PC-3 (cell line): ENCODE results near the gene ZNF496. TPM values are rescaled to one million over a fixed set of nuclear protein-coding genes. Genes with fewer than 3 reads are reported as not detected.

Source experiments
- ATAC-seq: fragments of 200-7000 bp; cut with Tn5 transposase; 2 replicates; pipeline ENCODE4 v1.9.1; 2020; ENCODE audit warnings: mild to moderate bottlenecking, moderate library complexity
- BruUV-seq: library from RNA; stranded (reverse); fragments of 400-500 nt; replicated peaks from 2 replicates; lab custom pipeline; 2021; lab: Mats Ljungman, UMichigan
- CTCF ChIA-PET: fragments of 300-600 bp; sonication (Branson Sonifier 250); formaldehyde crosslinking; loops from one replicate; lab custom pipeline; 2022; ENCODE audit warnings: antibody characterized with exemption; lab: Charles Lee
- POLR2A ChIA-PET: fragments of 300-600 bp; sonication (Branson Sonifier 250); formaldehyde crosslinking; loops from one replicate; lab custom pipeline; 2022; ENCODE audit warnings: antibody characterized with exemption; ENCODE audit not compliant: unreplicated experiment; lab: Charles Lee
- DNase-seq: peaks from one replicate; pipeline ENCODE4 v3.0.0-alpha.2; 2015
- H2AFZ ChIP-seq: fragments of 300-600 bp; sonication (generic); 2 replicates; pipeline ENCODE4 v1.6.0; 2016; ENCODE audit warnings: antibody characterized with exemption, low read length
- H3F3A ChIP-seq: fragments of 300-600 bp; sonication (generic); one replicate; pipeline ENCODE4 v1.6.0; 2017; ENCODE audit warnings: antibody characterized with exemption, low read length, control low read depth, mild to moderate bottlenecking; ENCODE audit not compliant: unreplicated experiment
- H3K27ac ChIP-seq: fragments of 300-600 bp; sonication (generic); 2 replicates; pipeline ENCODE4 v1.5.1; 2016; ENCODE audit warnings: mild to moderate bottlenecking, low read length
- H3K27me3 ChIP-seq: fragments of 300-600 bp; sonication (generic); 2 replicates; pipeline ENCODE4 v1.6.1; 2016; ENCODE audit warnings: low read length, mixed read lengths
- H3K36me3 ChIP-seq: fragments of 300-600 bp; sonication (generic); 2 replicates; pipeline ENCODE4 v1.6.1; 2016; ENCODE audit warnings: low read depth, mixed run types, low read length, mixed read lengths
- H3K4me1 ChIP-seq: fragments of 300-600 bp; sonication (generic); 2 replicates; pipeline ENCODE4 v1.5.1; 2016; ENCODE audit warnings: low read length; ENCODE audit not compliant: insufficient read depth
- H3K4me2 ChIP-seq: fragments of 300-600 bp; sonication (generic); 2 replicates; pipeline ENCODE4 v1.6.0; 2016; ENCODE audit warnings: low read length
- H3K4me3 ChIP-seq: fragments of 300-600 bp; sonication (generic); 2 replicates; pipeline ENCODE4 v1.5.1; 2016; ENCODE audit warnings: mild to moderate bottlenecking, low read length, mixed read lengths
- H3K79me2 ChIP-seq: fragments of 300-600 bp; sonication (generic); 2 replicates; pipeline ENCODE4 v1.6.1; 2017; ENCODE audit warnings: low read length, mixed read lengths
- H3K9ac ChIP-seq: fragments of 300-600 bp; sonication (generic); 2 replicates; pipeline ENCODE4 v1.6.0; 2016; ENCODE audit warnings: mild to moderate bottlenecking, low read length
- H3K9me2 ChIP-seq: fragments of 300-600 bp; sonication (generic); replicated peaks from 2 replicates; pipeline ENCODE4 v1.6.1; 2016; ENCODE audit warnings: mixed run types, low read length, mixed read lengths
- H3K9me3 ChIP-seq: fragments of 300-600 bp; sonication (generic); 2 replicates; pipeline ENCODE4 v1.6.1; 2016; ENCODE audit warnings: low read length, mixed read lengths
- H4K20me1 ChIP-seq: fragments of 300-600 bp; sonication (generic); 2 replicates; pipeline ENCODE4 v1.6.1; 2016; ENCODE audit warnings: low read length, mixed read lengths
- EZH2 ChIP-seq: fragments of 300-600 bp; sonication (generic); IDR thresholded peaks from one replicate; pipeline ENCODE4 v1.6.1; 2017; ENCODE audit warnings: antibody characterized with exemption, mild to moderate bottlenecking, low read length; ENCODE audit not compliant: unreplicated experiment
- EZH2phosphoT487 ChIP-seq: fragments of 300-600 bp; sonication (generic); IDR thresholded peaks from 2 replicates; pipeline ENCODE4 v1.6.1; 2018; ENCODE audit warnings: mild to moderate bottlenecking, antibody characterized with exemption, low read length, borderline replicate concordance
- intact Hi-C: fragments of 100-400 bp; cut with micrococcal nuclease; formaldehyde crosslinking; loops from 2 replicates; pipeline ENCODE4 v1.9.0; 2023
- total RNA-seq: library from RNA; depleted of rRNA; stranded (reverse); fragments of >200 nt; gene quantifications from 2 replicates; pipeline ENCODE4 v1.2.3, GENCODE V29; 2014
- TF ChIP-seq, protein P1 (sequence below): fragments of 300-600 bp; sonication (generic); conservative IDR thresholded peaks from 2 replicates; pipeline ENCODE4 v1.5.1; 2017; ENCODE audit warnings: antibody characterized with exemption, low read depth, mild to moderate bottlenecking, low read length

The ZNF496 gene
- total RNA-seq, 1 experiment from 2014 or later, result 79.4 TPM

DNA sequence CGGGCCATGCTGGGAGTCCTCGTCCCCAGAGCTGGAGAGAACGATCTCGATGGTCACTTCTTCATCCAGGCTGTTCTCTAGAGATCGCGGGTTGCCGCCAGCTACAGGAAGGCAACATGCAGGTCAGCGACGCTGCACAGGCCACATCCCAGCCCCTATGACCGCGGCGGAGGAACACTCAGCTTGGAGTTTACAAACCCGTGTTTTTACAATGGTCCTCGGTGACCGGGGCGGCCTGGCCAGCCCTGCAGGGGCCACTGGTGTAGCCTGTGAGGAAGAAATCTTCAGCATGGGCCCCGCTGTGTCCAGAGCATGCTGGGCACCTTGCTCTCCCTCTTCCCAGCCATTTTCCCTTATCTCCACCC, 30.5 kb downstream of the ZNF496 start:
- H3K9ac ChIP-seq, result no peak overlapping the region
- no peaks in the 10 kb centered on the region for H3K27me3 ChIP-seq
- CTCF ChIA-PET, result no interaction called here
- H2AFZ ChIP-seq, result no peak overlapping the region
- no peaks in the 10 kb centered on the region for H3K9me2 ChIP-seq
- POLR2A ChIA-PET, result no interaction called here
- no peaks in the 10 kb centered on the region for H3K4me1 ChIP-seq
- no peaks in the 10 kb centered on the region for H3F3A ChIP-seq
- no peak overlapping the region for H3K4me2 ChIP-seq
- no peak overlapping the region for H3K4me3 ChIP-seq
- ATAC-seq (no peak), DNase-seq (no peak)
- H4K20me1 ChIP-seq, result no peaks in the 10 kb centered on the region
- no TSS peak for BruUV-seq
- peaks cover 57% of the 10 kb centered on the region for H3K36me3 ChIP-seq
- H3K27ac ChIP-seq, result no peak overlapping the region
- intact Hi-C loops, result no loop called here
- H3K9me3 ChIP-seq, result no peaks in the 10 kb centered on the region
- H3K79me2 ChIP-seq, result no peaks in the 10 kb centered on the region
- TF ChIP-seq EZH2 (no peak), EZH2phosphoT487 (no peak)
- TF ChIP-seq, protein P1, sequence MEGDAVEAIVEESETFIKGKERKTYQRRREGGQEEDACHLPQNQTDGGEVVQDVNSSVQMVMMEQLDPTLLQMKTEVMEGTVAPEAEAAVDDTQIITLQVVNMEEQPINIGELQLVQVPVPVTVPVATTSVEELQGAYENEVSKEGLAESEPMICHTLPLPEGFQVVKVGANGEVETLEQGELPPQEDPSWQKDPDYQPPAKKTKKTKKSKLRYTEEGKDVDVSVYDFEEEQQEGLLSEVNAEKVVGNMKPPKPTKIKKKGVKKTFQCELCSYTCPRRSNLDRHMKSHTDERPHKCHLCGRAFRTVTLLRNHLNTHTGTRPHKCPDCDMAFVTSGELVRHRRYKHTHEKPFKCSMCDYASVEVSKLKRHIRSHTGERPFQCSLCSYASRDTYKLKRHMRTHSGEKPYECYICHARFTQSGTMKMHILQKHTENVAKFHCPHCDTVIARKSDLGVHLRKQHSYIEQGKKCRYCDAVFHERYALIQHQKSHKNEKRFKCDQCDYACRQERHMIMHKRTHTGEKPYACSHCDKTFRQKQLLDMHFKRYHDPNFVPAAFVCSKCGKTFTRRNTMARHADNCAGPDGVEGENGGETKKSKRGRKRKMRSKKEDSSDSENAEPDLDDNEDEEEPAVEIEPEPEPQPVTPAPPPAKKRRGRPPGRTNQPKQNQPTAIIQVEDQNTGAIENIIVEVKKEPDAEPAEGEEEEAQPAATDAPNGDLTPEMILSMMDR, result no peak

DNA sequence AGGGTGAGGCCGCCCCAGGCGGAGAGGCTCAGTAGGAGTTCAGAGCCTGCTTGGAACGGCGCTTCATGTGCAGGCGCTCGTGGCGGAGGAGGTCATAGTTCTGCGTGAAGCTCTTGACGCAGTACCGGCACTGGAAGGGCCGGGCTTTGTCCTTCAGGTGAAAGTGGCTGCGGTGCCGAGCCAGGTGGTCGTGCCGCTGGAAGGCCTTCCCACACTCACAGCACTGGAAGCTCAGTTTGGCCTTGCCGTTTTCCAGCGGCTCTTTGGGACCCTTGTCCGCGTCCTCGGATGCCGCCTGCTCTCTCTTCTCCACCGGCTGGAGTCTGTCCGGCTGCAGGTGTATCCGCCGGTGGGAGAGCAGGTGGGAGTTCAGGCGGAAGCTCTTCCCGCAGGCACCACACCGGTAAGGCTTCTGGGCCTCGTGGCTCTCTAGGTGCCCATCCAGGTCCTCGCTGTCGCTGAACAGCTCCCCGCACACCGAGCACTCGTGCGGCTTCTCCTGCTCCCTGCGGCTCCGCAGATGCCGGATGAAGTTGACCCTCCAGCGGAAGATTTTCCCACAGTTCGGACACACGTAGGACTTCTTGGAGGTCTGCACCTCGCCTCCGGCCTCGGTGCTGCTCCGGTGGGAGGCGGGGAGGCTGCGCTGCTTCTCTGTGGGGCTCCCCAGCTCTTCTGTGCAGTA, 31.0 kb downstream of the ZNF496 start:
- Histone ChIP-seq H3K9me2 (no peaks in the 10 kb centered on the region), H3K27ac (no peak overlapping the region), H3K27me3 (no peaks in the 10 kb centered on the region), H3K4me1 (no peaks in the 10 kb centered on the region), H3K36me3 (peaks cover 54% of the 10 kb centered on the region), H3K4me3 (no peak overlapping the region), H3K9ac (no peak overlapping the region), H2AFZ (no peak overlapping the region), H3K79me2 (no peaks in the 10 kb centered on the region), H3K9me3 (no peaks in the 10 kb centered on the region), H3K4me2 (no peak overlapping the region), H4K20me1 (no peaks in the 10 kb centered on the region), H3F3A (no peaks in the 10 kb centered on the region)
- intact Hi-C loops, result no loop called here
- ChIA-PET CTCF (no interaction called here), POLR2A (no interaction called here)
- ATAC-seq (no peak), DNase-seq (no peak)
- no peak for TF ChIP-seq EZH2
- TF ChIP-seq EZH2phosphoT487, result no peak
- TF ChIP-seq, protein P1, result no peak
- no TSS peak for BruUV-seq

DNA sequence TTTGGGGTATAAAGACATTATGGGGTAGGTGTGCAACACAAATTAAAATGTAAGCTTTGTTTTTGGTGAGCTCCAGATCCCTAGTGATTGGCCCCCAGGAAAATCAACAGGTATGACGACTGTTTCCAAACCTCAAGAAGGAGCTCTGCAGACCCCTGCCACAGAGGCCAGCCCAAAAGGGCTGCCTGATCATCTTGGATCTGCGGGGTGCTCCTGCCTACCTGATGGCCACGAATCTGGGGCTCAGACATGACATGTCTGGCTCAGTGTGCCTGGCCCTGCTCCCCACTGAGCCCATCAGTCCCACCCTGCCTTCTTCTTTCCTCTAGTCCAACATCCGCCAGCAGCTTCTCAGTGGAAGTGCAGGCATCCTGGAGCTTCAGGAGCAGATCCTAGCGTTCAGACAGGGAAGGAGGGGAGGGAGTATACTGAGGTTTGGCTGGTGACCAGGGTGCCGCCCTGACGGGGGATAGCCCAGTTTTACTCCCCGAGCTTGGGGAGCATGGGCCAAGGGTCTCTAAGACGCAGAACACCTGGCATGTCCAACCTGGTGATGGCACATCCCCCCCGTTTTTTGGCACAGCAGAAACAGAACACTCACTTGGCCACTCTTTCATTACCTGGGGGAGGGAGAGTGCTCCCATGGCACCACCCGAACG, 31.8 kb downstream of the ZNF496 start:
- peaks cover 47% of the 10 kb centered on the region for H3K36me3 ChIP-seq
- no peaks in the 10 kb centered on the region for H3K4me1 ChIP-seq
- ATAC-seq (no peak), DNase-seq (no peak)
- intact Hi-C loops, result no loop called here
- no peak overlapping the region for H2AFZ ChIP-seq
- no TSS peak for BruUV-seq
- no peak overlapping the region for H3K4me2 ChIP-seq
- H3K27ac ChIP-seq, result no peak overlapping the region
- H3K27me3 ChIP-seq, result no peaks in the 10 kb centered on the region
- ChIA-PET POLR2A (no interaction called here), CTCF (no interaction called here)
- no peaks in the 10 kb centered on the region for H4K20me1 ChIP-seq
- H3K79me2 ChIP-seq, result no peaks in the 10 kb centered on the region
- H3K4me3 ChIP-seq, result no peak overlapping the region
- TF ChIP-seq EZH2, result no peak
- TF ChIP-seq EZH2phosphoT487, result no peak
- TF ChIP-seq, protein P1, result no peak
- H3K9ac ChIP-seq, result no peak overlapping the region
- H3K9me2 ChIP-seq, result no peaks in the 10 kb centered on the region
- no peaks in the 10 kb centered on the region for H3F3A ChIP-seq
- H3K9me3 ChIP-seq, result no peaks in the 10 kb centered on the region
